PC-3 (cell line): ENCODE results near the gene SLC25A23. TPM values are rescaled to one million over a fixed set of nuclear protein-coding genes. Genes with fewer than 3 reads are reported as not detected.
"Not testable (repeated sequence)": the region's sequence is repeated elsewhere in the genome, so short reads cannot be mapped to it uniquely, and the experiment has no call there.

Experiments used
- ATAC-seq: fragments of 200-7000 bp; cut with Tn5 transposase; 2 replicates; pipeline ENCODE4 v1.9.1; 2020; ENCODE audit warnings: mild to moderate bottlenecking, moderate library complexity
- BruUV-seq: library from RNA; stranded (reverse); fragments of 400-500 nt; replicated peaks from 2 replicates; lab custom pipeline; 2021; lab: Mats Ljungman, UMichigan
- CTCF ChIA-PET: fragments of 300-600 bp; sonication (Branson Sonifier 250); formaldehyde crosslinking; loops from one replicate; lab custom pipeline; 2022; ENCODE audit warnings: antibody characterized with exemption; lab: Charles Lee
- POLR2A ChIA-PET: fragments of 300-600 bp; sonication (Branson Sonifier 250); formaldehyde crosslinking; loops from one replicate; lab custom pipeline; 2022; ENCODE audit warnings: antibody characterized with exemption; ENCODE audit not compliant: unreplicated experiment; lab: Charles Lee
- DNase-seq: peaks from one replicate; pipeline ENCODE4 v3.0.0-alpha.2; 2015
- H2AFZ ChIP-seq: fragments of 300-600 bp; sonication (generic); 2 replicates; pipeline ENCODE4 v1.6.0; 2016; ENCODE audit warnings: antibody characterized with exemption, low read length
- H3F3A ChIP-seq: fragments of 300-600 bp; sonication (generic); one replicate; pipeline ENCODE4 v1.6.0; 2017; ENCODE audit warnings: antibody characterized with exemption, low read length, control low read depth, mild to moderate bottlenecking; ENCODE audit not compliant: unreplicated experiment
- H3K27ac ChIP-seq: fragments of 300-600 bp; sonication (generic); 2 replicates; pipeline ENCODE4 v1.5.1; 2016; ENCODE audit warnings: mild to moderate bottlenecking, low read length
- H3K27me3 ChIP-seq: fragments of 300-600 bp; sonication (generic); 2 replicates; pipeline ENCODE4 v1.6.1; 2016; ENCODE audit warnings: low read length, mixed read lengths
- H3K36me3 ChIP-seq: fragments of 300-600 bp; sonication (generic); 2 replicates; pipeline ENCODE4 v1.6.1; 2016; ENCODE audit warnings: low read depth, mixed run types, low read length, mixed read lengths
- H3K4me1 ChIP-seq: fragments of 300-600 bp; sonication (generic); 2 replicates; pipeline ENCODE4 v1.5.1; 2016; ENCODE audit warnings: low read length; ENCODE audit not compliant: insufficient read depth
- H3K4me2 ChIP-seq: fragments of 300-600 bp; sonication (generic); 2 replicates; pipeline ENCODE4 v1.6.0; 2016; ENCODE audit warnings: low read length
- H3K4me3 ChIP-seq: fragments of 300-600 bp; sonication (generic); 2 replicates; pipeline ENCODE4 v1.5.1; 2016; ENCODE audit warnings: mild to moderate bottlenecking, low read length, mixed read lengths
- H3K79me2 ChIP-seq: fragments of 300-600 bp; sonication (generic); 2 replicates; pipeline ENCODE4 v1.6.1; 2017; ENCODE audit warnings: low read length, mixed read lengths
- H3K9ac ChIP-seq: fragments of 300-600 bp; sonication (generic); 2 replicates; pipeline ENCODE4 v1.6.0; 2016; ENCODE audit warnings: mild to moderate bottlenecking, low read length
- H3K9me2 ChIP-seq: fragments of 300-600 bp; sonication (generic); replicated peaks from 2 replicates; pipeline ENCODE4 v1.6.1; 2016; ENCODE audit warnings: mixed run types, low read length, mixed read lengths
- H3K9me3 ChIP-seq: fragments of 300-600 bp; sonication (generic); 2 replicates; pipeline ENCODE4 v1.6.1; 2016; ENCODE audit warnings: low read length, mixed read lengths
- H4K20me1 ChIP-seq: fragments of 300-600 bp; sonication (generic); 2 replicates; pipeline ENCODE4 v1.6.1; 2016; ENCODE audit warnings: low read length, mixed read lengths
- CTCF ChIP-seq: fragments of 300-600 bp; sonication (generic); conservative IDR thresholded peaks from 2 replicates; pipeline ENCODE4 v1.5.1; 2017; ENCODE audit warnings: antibody characterized with exemption, low read depth, mild to moderate bottlenecking, low read length
- EZH2 ChIP-seq: fragments of 300-600 bp; sonication (generic); IDR thresholded peaks from one replicate; pipeline ENCODE4 v1.6.1; 2017; ENCODE audit warnings: antibody characterized with exemption, mild to moderate bottlenecking, low read length; ENCODE audit not compliant: unreplicated experiment
- EZH2phosphoT487 ChIP-seq: fragments of 300-600 bp; sonication (generic); IDR thresholded peaks from 2 replicates; pipeline ENCODE4 v1.6.1; 2018; ENCODE audit warnings: mild to moderate bottlenecking, antibody characterized with exemption, low read length, borderline replicate concordance
- intact Hi-C: fragments of 100-400 bp; cut with micrococcal nuclease; formaldehyde crosslinking; loops from 2 replicates; pipeline ENCODE4 v1.9.0; 2023
- total RNA-seq: library from RNA; depleted of rRNA; stranded (reverse); fragments of >200 nt; gene quantifications from 2 replicates; pipeline ENCODE4 v1.2.3, GENCODE V29; 2014

SLC25A23 gene
- total RNA-seq, 1 experiment from 2014 or later, result 61.4 TPM

GRCh38 chr19:6402058-6402457, 57.5 kb downstream of the SLC25A23 start:
- POLR2A ChIA-PET, result no interaction called here
- Histone ChIP-seq H3K4me2 (no peak overlapping the region), H3K27me3 (no peaks in the 10 kb centered on the region), H3K9me2 (no peaks in the 10 kb centered on the region), H3K4me3 (no peak overlapping the region), H3K36me3 (no peaks in the 10 kb centered on the region), H3K27ac (no peak overlapping the region), H3K9ac (no peak overlapping the region), H3K4me1 (no peaks in the 10 kb centered on the region), H3K79me2 (no peaks in the 10 kb centered on the region), H3F3A (no peaks in the 10 kb centered on the region), H3K9me3 (no peaks in the 10 kb centered on the region), H2AFZ (no peak overlapping the region), H4K20me1 (no peaks in the 10 kb centered on the region)
- DNase-seq (no peak), ATAC-seq (no peak)
- no peak for TF ChIP-seq EZH2phosphoT487
- TF ChIP-seq EZH2, result no peak
- no peak for TF ChIP-seq CTCF
- BruUV-seq, result no TSS peak
- intact Hi-C loops, result no loop called here
- CTCF ChIA-PET, result no interaction called here

GRCh38 chr19:6400062-6400944, 59.3 kb downstream of the SLC25A23 start:
- H3K27ac ChIP-seq, CTCF ChIA-PET, H3K27me3 ChIP-seq, H3K79me2 ChIP-seq, H3K9ac ChIP-seq, H4K20me1 ChIP-seq, H3K9me2 ChIP-seq, H2AFZ ChIP-seq, H3F3A ChIP-seq, H3K9me3 ChIP-seq, ATAC-seq, BruUV-seq, H3K4me2 ChIP-seq, H3K4me3 ChIP-seq, H3K4me1 ChIP-seq, H3K36me3 ChIP-seq, POLR2A ChIA-PET, intact Hi-C loops, DNase-seq: not testable (repeated sequence)

- no peak for DNase-seq
- no peak overlapping the region for H3K9ac ChIP-seq
- H3F3A ChIP-seq, result no peaks in the 10 kb centered on the region
- H3K27ac ChIP-seq, result no peak overlapping the region
- no peak overlapping the region for H3K4me3 ChIP-seq
- no peak overlapping the region for H3K4me2 ChIP-seq
- no peaks in the 10 kb centered on the region for H3K9me2 ChIP-seq
- H4K20me1 ChIP-seq, result no peaks in the 10 kb centered on the region
- H3K79me2 ChIP-seq, result peaks cover 17% of the 10 kb centered on the region
- ChIA-PET POLR2A (no interaction called here), CTCF (no interaction called here)
- TF ChIP-seq CTCF, result no peak
- TF ChIP-seq EZH2, result no peak
- TF ChIP-seq EZH2phosphoT487, result no peak
- H3K36me3 ChIP-seq, result no peaks in the 10 kb centered on the region; the same call in 1 of the 2 replicates
- H3K27me3 ChIP-seq, result no peaks in the 10 kb centered on the region
- H3K4me1 ChIP-seq, result peaks cover 18% of the 10 kb centered on the region
- no peak for ATAC-seq
- BruUV-seq, result no TSS peak
- no peaks in the 10 kb centered on the region for H3K9me3 ChIP-seq
- no peak overlapping the region for H2AFZ ChIP-seq
- intact Hi-C loops, result no loop called here
Measured at GRCh38 chr19:6396305-6396704, 63.3 kb downstream of the SLC25A23 start.
